HG03045 (cell line): ENCODE results near the gene IFNA8.
"Not testable (repeated sequence)": the region's sequence is repeated elsewhere in the genome, so short reads cannot be mapped to it uniquely, and the experiment has no call there.

Experiments used
- ATAC-seq: cut with Tn5 transposase; IDR thresholded peaks from one replicate; pipeline ENCODE4 v1.9.1; 2021; ENCODE audit warnings: mild to moderate bottlenecking, moderate library complexity; ENCODE audit not compliant: unreplicated experiment

Gene IFNA8

DNA sequence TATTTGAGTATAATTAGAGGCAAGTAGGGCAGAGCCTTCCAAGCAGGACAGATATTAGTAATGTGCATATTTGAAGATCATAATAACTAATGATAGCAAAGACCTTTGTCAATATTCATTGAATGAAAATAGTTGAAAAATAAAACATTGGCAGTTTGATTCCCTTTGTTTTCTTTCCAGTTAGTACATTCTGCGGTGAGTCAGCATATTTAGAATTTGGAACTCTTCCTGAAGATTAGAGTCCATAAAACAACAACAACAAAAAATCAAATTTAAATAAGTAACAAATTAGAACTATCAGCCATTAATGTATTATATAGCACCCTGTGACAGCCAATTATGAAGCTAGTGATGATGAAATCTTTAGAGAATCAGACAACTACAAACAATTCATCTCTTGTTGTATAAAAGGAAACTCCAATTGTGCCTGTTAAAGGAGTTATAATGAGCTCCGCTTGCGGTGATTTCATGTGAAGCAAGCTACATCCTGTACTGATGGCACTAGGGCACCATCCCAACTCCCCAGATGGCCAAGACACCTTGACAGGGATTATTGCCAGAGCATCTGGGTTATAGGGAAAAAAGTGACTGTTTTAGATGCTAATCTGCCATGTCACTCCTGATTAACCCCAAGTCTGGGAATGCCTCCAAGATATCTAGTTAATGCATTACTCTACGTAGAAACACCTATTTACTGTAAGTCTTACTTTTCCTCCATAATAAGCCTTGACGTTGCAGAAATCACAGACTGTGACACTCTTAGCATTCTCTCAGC, 6.8 kb downstream of the IFNA8 start:
- ATAC-seq, result no peak

DNA sequence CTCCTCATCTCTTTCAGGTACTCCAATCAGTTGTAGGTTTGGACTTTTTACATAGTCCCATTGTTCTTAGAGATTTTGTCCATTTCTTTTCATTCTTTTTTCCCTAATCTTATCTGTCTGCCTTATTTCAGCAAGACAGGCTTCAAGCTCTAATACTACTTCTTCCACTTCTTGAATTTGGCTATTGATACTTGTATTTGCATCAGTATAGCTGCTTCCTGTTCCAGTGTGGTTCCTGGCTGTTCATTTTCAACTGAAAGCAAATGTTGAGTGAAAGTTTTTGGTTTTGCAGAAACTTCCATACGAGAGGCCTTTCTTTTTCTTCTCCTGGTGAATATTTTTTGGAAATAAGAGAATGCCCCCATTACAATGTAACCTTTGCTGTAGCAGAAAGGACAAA, 19.3 kb downstream of the IFNA8 start:
- no peak for ATAC-seq

DNA sequence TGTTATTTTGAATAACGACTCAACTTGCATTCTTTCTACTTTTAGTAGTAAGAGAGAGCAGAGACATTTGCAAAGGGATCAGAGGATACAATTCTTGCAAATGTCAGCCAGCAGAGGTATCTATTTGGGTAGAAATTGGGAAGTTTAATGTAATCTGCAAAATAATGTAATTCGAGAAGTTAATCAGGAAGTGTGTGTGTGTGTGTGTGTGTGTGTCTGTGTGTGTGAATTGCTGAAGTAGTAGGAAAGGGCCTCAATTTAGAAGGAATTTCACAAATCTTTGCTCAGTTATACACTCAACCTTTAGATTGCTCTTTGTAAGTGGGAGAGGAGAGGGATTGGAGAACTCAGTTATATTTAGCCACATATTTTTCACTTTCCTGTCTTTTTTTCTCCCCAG, 20.3 kb downstream of the IFNA8 start:
- ATAC-seq, result no peak

DNA sequence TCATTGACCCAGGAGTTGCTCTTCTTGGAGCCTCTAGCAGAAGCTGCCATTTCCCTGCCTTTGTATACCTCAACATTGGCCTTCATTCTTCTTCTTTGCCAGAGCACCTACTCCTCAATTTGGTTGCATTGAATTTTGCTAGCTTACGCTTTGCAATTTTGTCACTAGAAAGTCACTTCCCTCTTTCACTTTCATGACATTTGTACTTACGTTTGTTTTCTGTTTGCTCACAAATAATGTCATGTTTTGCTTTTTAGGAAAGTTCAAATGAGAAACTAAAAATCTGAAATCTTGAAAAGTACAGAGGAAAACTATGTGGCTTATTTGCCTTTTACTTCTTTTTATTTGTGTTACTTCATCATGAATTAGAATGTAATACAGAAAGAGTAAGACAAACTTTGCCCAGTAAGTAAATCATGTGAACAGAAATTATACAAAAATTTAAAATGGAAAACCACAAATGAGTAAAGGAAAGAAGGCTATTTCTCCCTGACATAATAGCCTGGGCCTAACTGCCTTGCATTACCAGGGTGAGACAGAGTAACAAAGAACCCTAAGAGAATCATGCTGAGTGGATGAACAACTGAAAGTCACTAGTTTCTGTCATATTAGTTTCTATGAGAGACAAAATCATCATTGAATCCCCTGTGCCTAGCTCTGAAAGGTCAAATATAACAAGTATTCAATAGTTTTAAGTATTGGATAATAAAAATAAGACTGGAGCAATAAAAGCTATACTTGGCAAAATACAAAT, 23.9 kb downstream of the IFNA8 start:
- ATAC-seq, result no peak

DNA sequence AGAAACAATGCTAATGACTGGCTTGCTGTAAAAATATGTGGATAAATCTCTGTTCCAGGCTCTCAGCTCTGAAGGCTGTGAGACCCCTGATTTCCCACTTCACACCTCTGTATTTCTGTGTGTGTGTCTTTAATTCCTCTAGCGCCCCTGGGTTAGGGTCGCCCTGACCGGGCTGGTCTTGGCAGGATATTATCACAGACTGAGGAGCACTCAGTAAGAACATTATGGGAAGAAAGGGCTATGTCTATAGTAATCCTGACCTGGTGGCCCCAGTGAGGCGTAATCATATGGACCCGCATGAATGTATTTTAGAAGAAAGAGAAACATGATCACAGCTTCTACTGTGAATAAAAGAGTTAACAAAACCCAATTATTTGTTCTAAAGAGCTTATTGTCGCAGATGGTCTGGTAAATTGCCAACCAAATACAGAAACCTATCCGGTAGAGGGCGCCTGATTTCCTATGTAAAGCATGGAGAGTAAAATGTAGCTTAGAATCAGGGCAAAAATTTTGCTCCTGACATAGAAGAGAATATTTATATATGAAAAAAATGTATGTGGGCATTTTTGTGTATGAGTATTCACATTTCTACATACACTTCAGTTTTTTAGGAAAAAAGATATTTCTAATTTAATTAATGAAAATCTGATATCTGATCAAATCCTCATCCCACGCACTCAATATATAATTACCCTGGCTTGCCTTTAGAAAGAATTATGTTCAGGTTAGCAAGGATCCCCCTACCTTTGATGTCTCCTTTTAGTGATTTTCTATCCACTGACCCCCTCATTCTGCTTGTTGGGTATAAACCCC, 25.5 kb downstream of the IFNA8 start:
- ATAC-seq, result no peak

DNA sequence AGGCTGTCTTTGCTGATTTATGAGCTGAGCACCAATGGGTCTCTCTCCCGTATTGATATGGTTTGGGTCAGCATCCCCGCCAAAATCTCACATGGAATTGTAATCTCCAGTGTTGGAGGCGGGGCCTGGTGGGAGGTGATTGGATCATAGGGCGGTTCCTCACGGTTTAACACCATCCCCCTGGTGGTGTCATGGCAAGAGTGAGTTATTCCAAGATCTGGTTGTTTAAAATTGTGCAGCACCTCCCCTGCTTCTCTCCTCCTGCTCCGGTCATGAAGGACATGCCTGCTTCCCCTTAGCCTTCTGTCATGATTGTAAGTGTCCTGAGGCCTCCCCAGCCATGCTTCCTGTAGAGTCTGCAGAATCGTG, 26.1 kb downstream of the IFNA8 start:
- not testable (repeated sequence) for ATAC-seq

DNA sequence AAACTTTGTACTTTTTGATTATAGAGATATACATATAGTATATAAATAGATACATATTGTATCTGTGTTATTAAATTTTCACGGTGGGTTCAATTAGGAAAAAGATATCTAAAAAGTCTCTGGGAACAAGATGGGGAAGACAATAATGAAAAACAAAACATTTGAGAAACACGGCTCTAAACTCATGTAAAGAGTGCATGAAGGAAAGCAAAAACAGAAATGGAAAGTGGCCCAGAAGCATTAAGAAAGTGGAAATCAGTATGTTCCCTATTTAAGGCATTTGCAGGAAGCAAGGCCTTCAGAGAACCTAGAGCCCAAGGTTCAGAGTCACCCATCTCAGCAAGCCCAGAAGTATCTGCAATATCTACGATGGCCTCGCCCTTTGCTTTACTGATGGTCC, 31.2 kb downstream of the IFNA8 start, which contains the start of gene IFNA1:
Gene IFNA1 (plus strand): TSS at position 301 of the 400 bp plus-strand sequence. CDS start 69 bp downstream, at position 370.
- no peak for ATAC-seq

DNA sequence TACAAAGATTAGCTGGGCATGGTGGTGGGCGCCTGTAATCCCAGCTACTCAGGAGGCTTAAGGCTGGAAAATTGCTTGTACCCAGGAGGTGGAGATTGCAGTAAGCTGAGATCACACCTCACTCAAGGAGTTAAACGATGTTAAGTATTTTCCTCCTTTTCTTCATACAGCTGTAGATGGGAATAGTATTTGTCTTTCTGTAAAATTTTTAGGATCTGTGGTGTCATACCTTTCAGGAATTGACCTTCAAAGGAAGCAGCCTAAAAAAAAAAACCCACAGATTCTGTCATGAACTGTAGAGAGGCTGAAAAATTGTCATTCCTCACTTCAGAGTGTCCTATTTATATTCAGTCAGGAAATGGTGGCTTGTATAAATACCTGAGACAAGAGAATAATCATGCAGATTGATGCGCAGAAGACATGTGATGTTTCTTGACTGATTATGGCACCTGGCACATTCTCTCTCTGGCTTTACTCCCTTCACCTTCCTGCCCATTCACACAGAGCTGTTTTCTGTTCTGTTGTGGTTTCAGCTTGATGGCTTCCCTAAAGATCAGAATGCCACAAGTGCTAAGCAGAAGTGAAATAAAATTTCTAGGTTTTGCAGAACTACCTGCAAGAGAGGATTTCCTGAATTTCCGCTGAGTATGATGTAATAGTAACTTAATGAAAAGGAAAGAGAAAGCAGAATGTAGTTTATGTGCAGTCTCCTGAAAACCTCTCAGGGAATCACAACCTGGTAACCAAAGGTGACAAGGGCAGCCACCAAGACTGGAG, 35.1 kb downstream of the IFNA8 start:
- peak; percentile 61 for ATAC-seq

DNA sequence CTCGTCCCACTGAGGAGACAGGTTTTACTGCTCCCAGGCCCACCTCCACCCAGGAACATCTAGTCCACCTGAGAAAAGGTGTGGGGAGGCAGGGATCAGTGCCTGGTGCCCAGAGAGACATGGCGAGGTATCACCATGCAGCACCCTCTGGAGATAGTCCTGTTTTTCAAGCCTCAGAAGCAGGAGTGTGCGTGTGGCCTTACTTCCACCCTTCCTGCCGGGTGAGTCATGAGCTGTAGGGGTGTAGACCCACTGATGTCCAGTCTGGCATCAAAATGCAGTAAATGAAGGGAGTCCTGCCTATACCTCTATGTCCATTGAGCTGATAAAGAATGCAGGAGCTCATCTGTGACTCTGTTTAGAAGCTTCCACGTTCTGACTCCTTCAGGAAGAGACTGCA, 40.4 kb downstream of the IFNA8 start:
- ATAC-seq, result not testable (repeated sequence)

DNA sequence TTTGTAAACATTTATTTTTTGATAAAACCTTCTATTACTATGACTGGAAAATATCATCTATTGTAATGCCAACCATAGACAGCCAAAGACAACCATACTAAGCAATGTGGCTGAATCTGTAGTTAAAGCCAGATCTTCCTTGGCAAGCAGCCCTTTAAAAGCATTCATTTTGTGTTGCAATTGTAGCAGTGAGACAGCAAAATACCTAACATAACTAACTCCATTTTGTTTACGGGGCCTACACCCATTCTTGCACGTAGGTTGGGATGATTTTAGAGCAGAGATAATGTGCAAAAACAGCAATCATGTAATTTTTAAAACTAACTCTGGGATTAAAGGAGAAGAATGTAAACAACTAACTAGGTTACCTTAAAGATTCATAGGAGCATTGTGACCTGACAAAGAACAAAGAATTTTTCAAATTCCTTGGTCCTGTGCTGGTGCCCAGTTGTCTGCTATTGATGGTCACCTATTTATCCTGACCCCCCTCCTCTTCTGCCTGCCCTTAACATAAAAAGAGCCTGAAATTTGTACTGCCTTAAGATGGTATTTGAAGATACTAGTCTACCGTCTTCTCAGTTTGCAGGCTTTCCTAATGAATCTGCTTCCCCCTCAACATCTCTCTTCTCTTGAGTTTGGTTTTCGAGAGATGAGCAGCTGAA, 41.9 kb downstream of the IFNA8 start:
- no peak for ATAC-seq

DNA sequence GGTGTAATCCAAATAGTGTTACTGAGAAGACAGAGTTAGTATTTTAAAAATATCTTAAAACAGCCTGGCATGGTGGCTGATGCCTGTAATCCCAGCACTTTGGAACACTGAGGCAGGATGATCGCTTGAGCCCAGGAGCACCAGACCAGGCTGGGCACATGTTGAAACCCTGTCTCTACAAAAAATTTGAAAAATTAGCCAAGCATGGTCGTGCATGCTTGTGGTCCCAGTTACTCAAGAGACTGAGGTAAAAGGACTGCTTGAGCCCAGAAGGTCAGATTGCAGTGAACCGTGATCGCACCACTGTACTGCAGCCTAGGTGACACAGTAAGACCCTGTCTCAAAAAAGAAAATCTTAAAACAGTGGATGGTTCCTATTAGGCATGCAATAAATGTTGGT, 43.8 kb downstream of the IFNA8 start:
- ATAC-seq, result no peak

DNA sequence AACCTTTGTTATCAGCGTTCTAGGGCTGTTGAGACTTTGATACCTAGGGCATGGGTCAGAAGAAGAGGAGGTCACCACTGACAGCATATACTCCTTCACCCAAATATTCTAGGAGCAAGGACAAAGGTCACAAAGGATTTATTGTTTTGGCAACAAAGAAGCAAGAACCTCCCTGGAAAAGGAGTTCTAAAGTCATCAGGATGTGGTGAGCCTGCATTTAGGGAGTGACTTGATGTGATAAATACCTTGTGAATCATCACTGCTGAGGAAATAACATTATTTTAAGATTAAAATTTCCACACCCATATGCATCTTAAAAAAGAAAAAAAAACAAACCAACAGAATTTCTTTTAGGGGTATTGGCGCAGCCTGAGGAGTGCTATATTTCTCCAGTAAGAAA, 45.2 kb downstream of the IFNA8 start:
- ATAC-seq, result no peak

DNA sequence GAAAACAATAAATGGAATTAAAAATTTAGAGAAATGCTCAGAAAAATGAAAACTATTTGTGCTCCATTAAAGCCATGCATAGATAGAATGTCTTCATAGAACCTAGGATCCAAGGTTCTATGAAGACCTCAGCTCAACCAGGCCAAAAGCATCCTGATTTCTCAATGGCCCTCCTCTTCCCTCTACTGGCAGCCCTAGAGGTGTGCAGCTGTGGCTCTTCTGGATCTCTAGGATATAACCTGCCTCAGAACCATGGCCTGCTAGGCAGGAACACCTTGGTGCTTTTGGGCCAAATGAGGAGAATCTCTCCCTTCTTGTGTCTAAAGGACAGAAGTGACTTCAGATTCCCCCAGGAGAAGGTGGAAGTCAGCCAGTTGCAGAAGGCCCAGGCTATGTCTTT, 46.4 kb downstream of the IFNA8 start:
- ATAC-seq, result peak; percentile 67
